Measurements from ENCODE around the gene CTIF. TPM values are rescaled to one million over a fixed set of nuclear protein-coding genes. Genes with fewer than 3 reads are reported as not detected.

The CTIF gene
- total RNA-seq, 1 experiment from 2014 or later = 26.5 TPM

DNA sequence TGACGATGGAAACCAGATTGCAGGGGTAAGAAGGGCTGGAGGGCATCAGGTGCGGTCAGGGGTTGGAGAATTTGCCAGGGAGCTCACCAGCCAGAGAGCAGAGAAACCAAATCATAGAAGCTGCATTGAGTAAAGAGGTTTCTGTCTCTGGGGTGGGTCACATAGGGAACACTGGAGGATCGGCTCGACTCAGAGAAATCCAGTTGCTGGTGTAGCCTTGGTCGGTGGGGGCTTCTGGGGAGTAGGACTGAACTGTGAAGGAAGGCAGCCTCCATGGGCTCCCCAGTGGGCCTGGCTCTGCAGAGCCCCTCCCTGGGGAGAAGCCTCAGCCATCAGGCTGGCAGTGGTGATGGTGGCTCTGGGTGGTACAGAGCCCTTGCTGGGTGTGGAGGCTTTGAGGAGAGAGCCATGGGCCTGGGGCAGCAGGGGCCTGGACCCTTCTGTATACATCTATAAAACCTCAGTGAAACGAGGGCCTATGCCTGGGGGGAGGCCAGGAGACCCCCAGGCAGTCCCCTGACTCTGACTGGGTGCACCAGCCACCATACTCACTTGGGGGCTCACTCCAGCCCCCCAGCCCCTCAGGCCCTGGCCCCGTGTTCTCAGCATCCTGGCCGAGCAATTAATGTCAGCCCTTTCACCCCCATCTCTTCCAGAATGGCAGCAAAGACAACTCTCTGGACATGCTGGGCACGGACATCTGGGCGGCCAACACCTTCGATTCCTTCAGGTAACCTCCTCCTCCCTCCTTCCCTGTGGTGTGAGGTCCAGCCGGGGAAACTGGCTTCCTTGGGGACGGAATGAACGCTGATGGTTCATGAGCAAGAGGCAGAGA is 124.5 kb downstream of the CTIF start:
- ChIA-PET CTCF (interaction anchor here (0.6 kb wide), 1 partner anchor 172 kb away, joined by 3 read pairs; no protein-coding TSS in a partner anchor), POLR2A (no interaction called here)
- in situ Hi-C loops (cut with HindIII; ENCODE audit: low pct_unique_long_range_greater_than_20kb, low sequenced_read_pairs) = no loop called here
- H3K4me1 ChIP-seq (ENCODE audit: control insufficient read depth, insufficient read depth, low read length) = peaks cover 9% of the 10 kb centered on the region
- DNase-seq (ENCODE audit: low read depth, low spot score) (no peak), ATAC-seq (no peak)
- H3K36me3 ChIP-seq (ENCODE audit: control insufficient read depth, insufficient read depth, low read length) = no peaks in the 10 kb centered on the region
- no peak overlapping the region for H3K4me3 ChIP-seq (ENCODE audit: low read depth in 2 of 2, low read length in 2 of 2)
- TF ChIP-seq SIN3A (IDR thresholded peaks at IDR 0.05; ENCODE audit: borderline replicate concordance, insufficient read depth, low read depth, low read length) (no peak), POLR2AphosphoS5 (IDR thresholded peaks at IDR 0.05; ENCODE audit: low read depth, low read length) (no peak), REST (IDR thresholded peaks at IDR 0.05; ENCODE audit: insufficient read depth in 1 of 2, low read depth in 2 of 2, low read length in 1 of 2) (no peak), TCF7L2 (IDR thresholded peaks at IDR 0.05; ENCODE audit: low read depth, low read length) (no peak)
- TF ChIP-seq, protein P1, sequence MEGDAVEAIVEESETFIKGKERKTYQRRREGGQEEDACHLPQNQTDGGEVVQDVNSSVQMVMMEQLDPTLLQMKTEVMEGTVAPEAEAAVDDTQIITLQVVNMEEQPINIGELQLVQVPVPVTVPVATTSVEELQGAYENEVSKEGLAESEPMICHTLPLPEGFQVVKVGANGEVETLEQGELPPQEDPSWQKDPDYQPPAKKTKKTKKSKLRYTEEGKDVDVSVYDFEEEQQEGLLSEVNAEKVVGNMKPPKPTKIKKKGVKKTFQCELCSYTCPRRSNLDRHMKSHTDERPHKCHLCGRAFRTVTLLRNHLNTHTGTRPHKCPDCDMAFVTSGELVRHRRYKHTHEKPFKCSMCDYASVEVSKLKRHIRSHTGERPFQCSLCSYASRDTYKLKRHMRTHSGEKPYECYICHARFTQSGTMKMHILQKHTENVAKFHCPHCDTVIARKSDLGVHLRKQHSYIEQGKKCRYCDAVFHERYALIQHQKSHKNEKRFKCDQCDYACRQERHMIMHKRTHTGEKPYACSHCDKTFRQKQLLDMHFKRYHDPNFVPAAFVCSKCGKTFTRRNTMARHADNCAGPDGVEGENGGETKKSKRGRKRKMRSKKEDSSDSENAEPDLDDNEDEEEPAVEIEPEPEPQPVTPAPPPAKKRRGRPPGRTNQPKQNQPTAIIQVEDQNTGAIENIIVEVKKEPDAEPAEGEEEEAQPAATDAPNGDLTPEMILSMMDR (IDR thresholded peaks at IDR 0.05) = no peak
- intact Hi-C loops (cut with micrococcal nuclease; ENCODE audit: unreplicated experiment) = no loop called here
- no peak overlapping the region for H3K27ac ChIP-seq (ENCODE audit: low read length)
- no peaks in the 10 kb centered on the region for H3K27me3 ChIP-seq (ENCODE audit: control insufficient read depth, insufficient read depth, low read length)
- no peaks in the 10 kb centered on the region for H3K9me3 ChIP-seq (ENCODE audit: control insufficient read depth, insufficient read depth, low read depth, low read length)
- BruUV-seq (replicated peaks) = no TSS peak

DNA sequence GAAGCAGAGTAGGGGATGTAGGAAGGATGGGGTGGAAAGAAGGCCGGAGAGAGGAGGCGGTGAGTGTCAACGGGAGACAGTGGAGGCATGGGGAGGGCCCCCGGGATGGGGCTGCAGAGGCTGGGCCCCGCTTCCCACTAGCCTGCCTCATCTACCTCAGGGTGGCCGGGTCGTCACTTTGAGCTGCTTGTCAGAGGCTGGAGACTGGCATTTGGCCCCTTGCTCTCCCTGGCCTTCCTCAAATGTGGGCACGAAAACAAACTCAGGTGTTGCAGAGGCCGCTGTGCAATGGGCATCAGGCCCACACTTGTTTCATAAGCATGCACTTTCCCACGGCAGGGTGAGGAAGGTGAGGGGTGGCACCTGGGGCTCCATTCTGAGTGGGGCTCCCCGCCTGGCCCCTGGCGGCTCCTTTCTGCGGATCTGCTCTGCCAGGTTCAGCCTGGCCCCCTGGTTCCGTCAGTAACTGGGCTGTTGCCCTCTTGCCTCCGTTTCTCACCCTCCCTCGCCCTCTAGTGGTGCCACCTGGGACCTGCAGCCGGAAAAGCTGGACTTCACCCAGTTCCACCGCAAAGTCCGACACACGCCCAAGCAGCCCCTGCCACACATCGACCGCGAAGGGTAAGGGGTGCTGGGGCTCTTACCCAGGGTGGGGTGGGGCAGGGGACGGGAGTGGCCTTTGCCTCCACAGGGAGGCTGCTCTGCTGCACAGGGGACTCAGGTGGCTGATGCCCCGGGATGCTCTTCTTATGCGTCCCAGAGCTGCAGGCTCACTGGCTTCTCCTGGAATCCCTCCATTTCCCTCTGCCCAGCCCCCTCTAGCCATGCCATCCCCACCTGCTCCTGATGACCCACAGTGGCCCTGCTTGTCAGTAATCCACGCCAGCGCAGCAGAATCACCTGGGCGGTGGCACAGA is 125.4 kb downstream of the CTIF start:
- in situ Hi-C loops (cut with HindIII; ENCODE audit: low pct_unique_long_range_greater_than_20kb, low sequenced_read_pairs) (no loop called here), intact Hi-C loops (cut with micrococcal nuclease; ENCODE audit: unreplicated experiment) (loop anchor here (2.0 kb wide), 1 partner anchor 187 kb away; no protein-coding TSS in a partner anchor)
- DNase-seq (ENCODE audit: low read depth, low spot score) (no peak), ATAC-seq (peak; percentile 74)
- ChIA-PET CTCF (interaction anchor here (0.7 kb wide), 1 partner anchor 189 kb away, joined by 4 read pairs; no protein-coding TSS in a partner anchor), POLR2A (no interaction called here)
- BruUV-seq (replicated peaks) = no TSS peak
- TF ChIP-seq, protein P1 (IDR thresholded peaks at IDR 0.05) = peak; percentile 82
- no peak for TF ChIP-seq SIN3A (IDR thresholded peaks at IDR 0.05; ENCODE audit: borderline replicate concordance, insufficient read depth, low read depth, low read length)
- Histone ChIP-seq H3K4me1 (ENCODE audit: control insufficient read depth, insufficient read depth, low read length) (peaks cover 9% of the 10 kb centered on the region), H3K9me3 (ENCODE audit: control insufficient read depth, insufficient read depth, low read depth, low read length) (no peaks in the 10 kb centered on the region), H3K27me3 (ENCODE audit: control insufficient read depth, insufficient read depth, low read length) (no peaks in the 10 kb centered on the region), H3K36me3 (ENCODE audit: control insufficient read depth, insufficient read depth, low read length) (no peaks in the 10 kb centered on the region), H3K4me3 (ENCODE audit: low read depth in 2 of 2, low read length in 2 of 2) (no peak overlapping the region), H3K27ac (ENCODE audit: low read length) (no peak overlapping the region)
